Caki2 (cell line): ENCODE data around the gene ARHGEF10L. TPM values are rescaled to one million over a fixed set of nuclear protein-coding genes. Genes with fewer than 3 reads are reported as not detected.

Experiments used
- DNase-seq: peaks from one replicate; pipeline ENCODE4 v3.0.0-alpha.2; 2015; ENCODE audit warnings: low read depth
- in situ Hi-C: cut with HindIII; loops from 2 replicates; pipeline ENCODE4 v1.10.0; 2016; ENCODE audit warnings: low sequenced_read_pairs, low pct_unique_long_range_greater_than_20kb, mixed read lengths
- total RNA-seq: library from RNA; depleted of rRNA; stranded (reverse); fragments of >200 nt; shearing (Covaris generic); gene quantifications from 2 replicates; pipeline ENCODE4 v1.2.3, GENCODE V29; 2014; ENCODE audit warnings: low replicate concordance

Gene ARHGEF10L
- total RNA-seq, 1 experiment from 2014 or later = 31.0 TPM

- no peak for DNase-seq
- in situ Hi-C loops = no loop called here
Observed at GRCh38 chr1:17577907-17578297, 38.4 kb downstream of the ARHGEF10L start.

- DNase-seq = peak; percentile 70
Observed at GRCh38 chr1:17579951-17580939, 40.7 kb downstream of the ARHGEF10L start.

GRCh38 chr1:17581389-17582123 is 42.1 kb downstream of the ARHGEF10L start:
- DNase-seq = no peak
- in situ Hi-C loops = no loop called here

More at GRCh38 chr1:17579951-17580939, 40.7 kb downstream of the ARHGEF10L start:
- in situ Hi-C loops = no loop called here

GRCh38 chr1:17582124-17582774 is 42.8 kb downstream of the ARHGEF10L start:
- in situ Hi-C loops = no loop called here
- no peak for DNase-seq

GRCh38 chr1:17584539-17584938 is 45.0 kb downstream of the ARHGEF10L start:
- no peak for DNase-seq
- in situ Hi-C loops = no loop called here

- in situ Hi-C loops = no loop called here
- no peak for DNase-seq
Observed at GRCh38 chr1:17585266-17585987, 45.9 kb downstream of the ARHGEF10L start.

- peak; percentile 45 for DNase-seq
- in situ Hi-C loops = no loop called here
Observed at GRCh38 chr1:17586172-17586964, 46.9 kb downstream of the ARHGEF10L start.

GRCh38 chr1:17587693-17588047 is 48.2 kb downstream of the ARHGEF10L start:
- in situ Hi-C loops = no loop called here
- peak; percentile 42 for DNase-seq

GRCh38 chr1:17588048-17588871 is 48.8 kb downstream of the ARHGEF10L start:
- DNase-seq = peak; percentile 56
- in situ Hi-C loops = no loop called here

GRCh38 chr1:17591814-17592430 is 52.4 kb downstream of the ARHGEF10L start:
- DNase-seq = peak; percentile 63
- in situ Hi-C loops = no loop called here

GRCh38 chr1:17594026-17594425 is 54.5 kb downstream of the ARHGEF10L start:
- in situ Hi-C loops = no loop called here
- no peak for DNase-seq

- in situ Hi-C loops = no loop called here
- DNase-seq = no peak
Observed at GRCh38 chr1:17594690-17595601, 55.4 kb downstream of the ARHGEF10L start.

GRCh38 chr1:17595602-17595925 is 56.1 kb downstream of the ARHGEF10L start:
- no peak for DNase-seq
- in situ Hi-C loops = no loop called here

- DNase-seq = no peak
- in situ Hi-C loops = no loop called here
Observed at GRCh38 chr1:17596186-17596585, 56.7 kb downstream of the ARHGEF10L start.

- DNase-seq = no peak
- in situ Hi-C loops = no loop called here
Observed at GRCh38 chr1:17596651-17597509, 57.4 kb downstream of the ARHGEF10L start.
